Vagina (tissue), 2 donors: ENCODE results near the gene SLC8A1. TPM values are rescaled to one million over a fixed set of nuclear protein-coding genes. Genes with fewer than 3 reads are reported as not detected.

Experiments
- DNase-seq, 2 donors: peaks; one replicate each; pipeline ENCODE4 v3.0.0-alpha.2; 2017; ENCODE audit errors: extremely low spot score in 2 of 2
- H3K27ac ChIP-seq: fragments of 200-600 bp; sonication (generic); one replicate; pipeline ENCODE4 v1.5.1; 2019
- H3K27me3 ChIP-seq: fragments of 200-600 bp; sonication (generic); one replicate; pipeline ENCODE4 v1.5.1; 2019
- H3K36me3 ChIP-seq, 2 donors: fragments of 200-600 bp; sonication (generic); one replicate each; pipeline ENCODE4 v1.5.1; 2017 to 2019
- H3K4me1 ChIP-seq: fragments of 200-600 bp; sonication (generic); one replicate; pipeline ENCODE4 v1.5.1; 2019
- H3K4me3 ChIP-seq, 2 donors: fragments of 200-600 bp; sonication (generic); 1 replicate in 1 of 2; 2 replicates in 1 of 2; pipeline ENCODE4 v1.5.1; 2016 to 2019
- H3K9me3 ChIP-seq: fragments of 200-600 bp; sonication (generic); one replicate; pipeline ENCODE4 v1.5.1; 2019
- POLR2A ChIP-seq, 2 donors: fragments of 450-650 bp; IDR thresholded peaks; one replicate each; pipeline ENCODE4 v1.6.1; 2017; ENCODE audit warnings: antibody characterized with exemption in 2 of 2, mild to moderate bottlenecking in 2 of 2, moderate library complexity in 2 of 2
- POLR2AphosphoS5 ChIP-seq, 2 donors: sonication (generic); formaldehyde crosslinking; IDR thresholded peaks; one replicate each; pipeline ENCODE4 v1.9.0; 2017; ENCODE audit warnings: antibody characterized with exemption in 2 of 2, mild to moderate bottlenecking in 2 of 2, low read depth in 1 of 2; ENCODE audit not compliant: insufficient read depth in 1 of 2
- intact Hi-C: fragments of 100-400 bp; cut with DNase I; formaldehyde crosslinking; loops from one replicate; pipeline ENCODE4 v1.15.1; 2023
- total RNA-seq: library from RNA; depleted of rRNA; stranded (reverse); fragments of >200 nt; gene quantifications from one replicate; pipeline ENCODE4 v1.2.3, GENCODE V29; 2016
- TF ChIP-seq, protein P1 (sequence below), 3 experiments: fragments of 450-650 bp in 2 of 3; fragments of 200-600 bp in 1 of 3; sonication (generic) in 1 of 3; IDR thresholded peaks; one replicate each; pipeline ENCODE4 v1.5.1; 2017 to 2019; ENCODE audit warnings: antibody characterized with exemption in 3 of 3, mild to moderate bottlenecking in 2 of 3, moderate library complexity in 2 of 3

The SLC8A1 gene
- total RNA-seq, 1 donor from 2014 or later: 40.8 TPM

DNA sequence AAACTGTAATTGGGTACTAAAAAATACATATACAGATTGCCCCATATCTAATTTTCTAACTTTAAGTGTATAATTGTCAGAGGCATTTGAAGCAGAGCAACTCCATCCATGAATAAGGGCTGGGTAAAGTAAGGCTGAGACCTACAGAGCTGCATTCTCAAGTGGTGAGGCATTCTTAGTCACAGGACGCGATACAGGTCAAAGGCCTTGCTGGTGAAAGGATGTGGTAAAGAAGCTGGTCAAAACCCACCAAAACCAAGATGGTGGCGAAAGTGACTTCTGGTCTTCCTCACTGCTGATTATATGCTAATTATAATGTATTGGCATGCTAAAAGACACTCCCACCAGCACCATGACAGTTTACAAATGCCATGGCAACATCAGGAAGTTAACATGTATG lies 50.0 kb downstream of the SLC8A1 start:
- Histone ChIP-seq H3K9me3 (no peaks in the 10 kb centered on the region), H3K4me3 (no peak overlapping the region), H3K36me3 (no peaks in the 10 kb centered on the region), H3K27ac (no peak overlapping the region), H3K4me1 (no peaks in the 10 kb centered on the region), H3K27me3 (no peaks in the 10 kb centered on the region)
- no peak for DNase-seq
- TF ChIP-seq, protein P1, sequence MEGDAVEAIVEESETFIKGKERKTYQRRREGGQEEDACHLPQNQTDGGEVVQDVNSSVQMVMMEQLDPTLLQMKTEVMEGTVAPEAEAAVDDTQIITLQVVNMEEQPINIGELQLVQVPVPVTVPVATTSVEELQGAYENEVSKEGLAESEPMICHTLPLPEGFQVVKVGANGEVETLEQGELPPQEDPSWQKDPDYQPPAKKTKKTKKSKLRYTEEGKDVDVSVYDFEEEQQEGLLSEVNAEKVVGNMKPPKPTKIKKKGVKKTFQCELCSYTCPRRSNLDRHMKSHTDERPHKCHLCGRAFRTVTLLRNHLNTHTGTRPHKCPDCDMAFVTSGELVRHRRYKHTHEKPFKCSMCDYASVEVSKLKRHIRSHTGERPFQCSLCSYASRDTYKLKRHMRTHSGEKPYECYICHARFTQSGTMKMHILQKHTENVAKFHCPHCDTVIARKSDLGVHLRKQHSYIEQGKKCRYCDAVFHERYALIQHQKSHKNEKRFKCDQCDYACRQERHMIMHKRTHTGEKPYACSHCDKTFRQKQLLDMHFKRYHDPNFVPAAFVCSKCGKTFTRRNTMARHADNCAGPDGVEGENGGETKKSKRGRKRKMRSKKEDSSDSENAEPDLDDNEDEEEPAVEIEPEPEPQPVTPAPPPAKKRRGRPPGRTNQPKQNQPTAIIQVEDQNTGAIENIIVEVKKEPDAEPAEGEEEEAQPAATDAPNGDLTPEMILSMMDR (IDR thresholded peaks at IDR 0.05): no peak
- TF ChIP-seq POLR2AphosphoS5 (IDR thresholded peaks at IDR 0.05; ENCODE audit: insufficient read depth in 1 of 2, low read depth in 1 of 2) (no peak), POLR2A (IDR thresholded peaks at IDR 0.05) (no peak)
- intact Hi-C loops: no loop called here

DNA sequence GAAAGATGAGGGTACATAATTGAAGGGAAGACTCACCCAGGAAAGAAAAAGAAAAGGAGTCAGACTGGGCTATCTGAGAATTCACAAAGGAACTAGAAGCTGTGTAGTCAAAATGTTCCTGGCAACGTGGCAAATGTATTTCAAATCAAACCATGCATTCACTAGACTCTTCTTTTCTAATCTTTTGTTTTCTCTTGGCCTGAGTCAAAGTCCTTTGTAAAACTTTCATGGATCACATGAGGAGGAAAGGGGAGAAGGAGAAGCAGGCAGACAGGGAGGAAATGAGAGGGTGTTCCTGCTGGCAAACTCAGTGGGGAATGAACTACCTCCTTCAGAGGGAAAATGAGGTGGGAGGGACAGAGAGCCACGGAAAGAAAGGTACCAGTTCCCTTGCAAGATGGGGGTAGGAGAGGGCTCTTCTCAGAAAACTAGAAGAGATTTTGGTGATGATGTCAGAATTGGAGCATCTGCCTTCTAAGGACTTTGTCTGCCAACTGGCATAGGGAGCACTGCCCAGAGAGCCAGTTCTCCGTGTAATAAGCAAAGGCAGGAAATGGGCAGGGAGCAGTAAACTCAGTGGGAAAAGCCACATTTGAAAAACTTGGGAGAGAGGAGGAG lies 51.4 kb downstream of the SLC8A1 start:
- Histone ChIP-seq H3K4me3 (no peak overlapping the region), H3K4me1 (no peaks in the 10 kb centered on the region), H3K27ac (no peak overlapping the region), H3K27me3 (no peaks in the 10 kb centered on the region), H3K36me3 (no peaks in the 10 kb centered on the region), H3K9me3 (no peaks in the 10 kb centered on the region)
- DNase-seq: no peak
- intact Hi-C loops: no loop called here
- TF ChIP-seq POLR2A (IDR thresholded peaks at IDR 0.05): no peak
- TF ChIP-seq POLR2AphosphoS5 (IDR thresholded peaks at IDR 0.05; ENCODE audit: insufficient read depth in 1 of 2, low read depth in 1 of 2): no peak
- TF ChIP-seq, protein P1 (IDR thresholded peaks at IDR 0.05): no peak

DNA sequence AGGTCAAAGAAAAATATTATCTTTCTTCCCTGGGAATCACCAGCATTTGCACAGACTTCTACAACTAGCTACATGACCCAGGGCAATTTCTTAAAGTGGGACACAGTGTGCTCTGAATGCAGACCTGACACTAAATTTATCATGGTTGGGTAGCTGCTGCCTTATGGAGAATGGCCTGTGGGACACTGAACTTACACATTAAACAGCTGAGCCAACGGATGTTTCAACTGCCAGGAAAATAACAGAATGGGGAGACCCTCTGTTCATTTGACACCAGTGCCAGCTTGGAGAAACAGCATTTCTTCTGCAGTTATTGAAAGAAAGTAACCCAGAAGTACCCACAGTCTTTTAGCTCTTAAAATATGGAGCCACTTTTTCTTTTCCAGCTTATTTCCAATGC lies 54.1 kb downstream of the SLC8A1 start:
- no peak for DNase-seq
- intact Hi-C loops: no loop called here
- no peaks in the 10 kb centered on the region for H3K9me3 ChIP-seq
- no peaks in the 10 kb centered on the region for H3K4me1 ChIP-seq
- no peaks in the 10 kb centered on the region for H3K36me3 ChIP-seq
- H3K27ac ChIP-seq: no peak overlapping the region
- no peak overlapping the region for H3K4me3 ChIP-seq
- TF ChIP-seq, protein P1 (IDR thresholded peaks at IDR 0.05): no peak
- TF ChIP-seq POLR2AphosphoS5 (IDR thresholded peaks at IDR 0.05; ENCODE audit: insufficient read depth in 1 of 2, low read depth in 1 of 2) (no peak), POLR2A (IDR thresholded peaks at IDR 0.05) (no peak)
- no peaks in the 10 kb centered on the region for H3K27me3 ChIP-seq

DNA sequence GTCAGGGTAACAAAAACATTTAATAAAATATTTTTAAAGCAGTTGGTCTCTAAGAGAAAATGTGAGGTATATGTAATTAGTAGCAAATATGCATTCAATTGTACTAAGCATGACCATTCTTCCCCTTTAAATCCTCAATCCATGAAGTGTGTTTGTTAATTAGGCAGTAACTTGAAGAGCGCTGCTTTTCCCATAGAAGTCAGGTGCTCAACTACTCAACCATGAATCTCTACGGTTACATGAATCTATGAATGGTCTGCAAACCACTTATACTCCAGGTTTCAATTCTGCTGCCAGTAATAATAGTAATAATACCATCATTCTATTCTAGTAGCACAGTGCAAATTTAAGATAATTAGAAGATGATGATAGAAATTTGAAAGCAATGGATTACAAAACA lies 55.8 kb downstream of the SLC8A1 start:
- H3K9me3 ChIP-seq: no peaks in the 10 kb centered on the region
- no peaks in the 10 kb centered on the region for H3K27me3 ChIP-seq
- no peak for DNase-seq
- intact Hi-C loops: no loop called here
- H3K36me3 ChIP-seq: no peaks in the 10 kb centered on the region
- no peak overlapping the region for H3K27ac ChIP-seq
- H3K4me1 ChIP-seq: no peaks in the 10 kb centered on the region
- H3K4me3 ChIP-seq: no peak overlapping the region
- TF ChIP-seq POLR2A (IDR thresholded peaks at IDR 0.05) (no peak), POLR2AphosphoS5 (IDR thresholded peaks at IDR 0.05; ENCODE audit: insufficient read depth in 1 of 2, low read depth in 1 of 2) (no peak)
- TF ChIP-seq, protein P1 (IDR thresholded peaks at IDR 0.05): no peak

DNA sequence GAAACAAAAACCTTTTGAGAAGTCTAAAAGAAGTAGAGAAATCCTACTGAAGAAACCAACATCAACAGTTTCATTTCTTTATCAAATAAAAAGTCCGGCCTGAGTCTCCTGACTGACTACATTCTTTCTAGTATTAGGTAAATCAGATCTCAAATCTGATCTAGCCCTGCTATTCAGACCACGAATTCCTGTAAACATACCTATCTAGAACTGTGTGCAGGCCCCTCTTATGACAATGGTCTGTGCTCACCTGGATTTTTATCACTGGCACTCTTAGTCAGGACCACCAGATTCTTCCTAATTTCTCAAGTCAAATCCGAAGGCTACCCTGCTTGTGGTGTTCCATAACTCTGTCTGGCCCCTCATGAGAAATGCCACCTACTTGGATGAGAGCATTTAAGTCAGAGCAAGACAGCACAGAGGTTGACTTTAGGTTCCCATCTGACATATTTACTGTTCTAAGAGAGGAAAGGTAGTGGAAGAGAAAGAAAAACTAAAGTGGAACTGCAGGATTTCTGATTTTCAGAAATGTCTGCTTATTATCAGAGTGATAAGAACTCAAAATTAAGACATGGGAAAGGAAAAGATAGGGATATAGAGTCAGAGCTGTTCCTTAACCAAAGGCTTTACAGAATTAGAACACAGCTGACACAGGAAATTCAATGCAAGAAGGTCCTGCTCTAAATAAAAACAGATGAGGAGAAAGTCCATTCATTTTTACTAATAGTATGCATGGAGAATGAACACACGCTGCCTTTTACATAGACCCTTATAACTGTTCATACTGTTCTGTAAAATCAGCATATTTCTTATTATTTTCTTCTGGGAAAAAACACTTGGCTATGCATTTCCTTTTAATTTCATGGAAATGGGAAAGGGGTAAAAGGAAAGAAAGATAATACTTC lies 56.5 kb downstream of the SLC8A1 start:
- intact Hi-C loops: no loop called here
- no peaks in the 10 kb centered on the region for H3K36me3 ChIP-seq
- TF ChIP-seq POLR2AphosphoS5 (IDR thresholded peaks at IDR 0.05; ENCODE audit: insufficient read depth in 1 of 2, low read depth in 1 of 2): no peak
- TF ChIP-seq, protein P1 (IDR thresholded peaks at IDR 0.05): no peak
- TF ChIP-seq POLR2A (IDR thresholded peaks at IDR 0.05): no peak
- H3K4me3 ChIP-seq: no peak overlapping the region
- H3K27ac ChIP-seq: no peak overlapping the region
- H3K4me1 ChIP-seq: no peaks in the 10 kb centered on the region
- DNase-seq: no peak
- no peaks in the 10 kb centered on the region for H3K27me3 ChIP-seq
- no peaks in the 10 kb centered on the region for H3K9me3 ChIP-seq
